ENCODE results near the gene TATDN2.

DNA sequence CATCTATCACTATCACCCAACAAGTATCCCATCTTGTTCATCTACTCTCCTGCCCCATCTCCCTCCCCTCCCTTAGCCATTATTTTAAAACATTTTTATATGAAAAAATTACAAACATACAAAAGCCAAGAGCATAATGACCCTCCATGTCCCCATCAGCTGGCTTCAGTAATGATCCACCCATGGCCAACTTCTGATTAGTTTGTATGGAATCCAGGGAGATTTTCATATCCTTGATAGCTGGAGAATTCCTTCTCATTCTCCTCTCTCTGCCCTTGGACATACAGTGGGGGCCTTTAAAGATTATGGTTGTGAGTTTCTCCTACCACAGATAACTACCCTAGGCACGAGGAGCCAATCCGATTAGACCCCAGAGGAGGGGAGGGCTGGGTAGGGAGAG is 43.3 kb upstream of the TATDN2 start:
- no peak for TF ChIP-seq PYGO2 (tag; IDR thresholded peaks at IDR 0.05)
- no peak for TF ChIP-seq FOXK1 (CRISPR knock-in tag; IDR thresholded peaks at IDR 0.05; ENCODE audit: borderline replicate concordance)

All from K562 (cell line).